Keratinocyte (primary cell): ENCODE data around the gene ABHD17B. TPM values are rescaled to one million over a fixed set of nuclear protein-coding genes. Genes with fewer than 3 reads are reported as not detected.

Experiments used
- DNase-seq: peaks from one replicate; pipeline ENCODE4 v3.0.0-alpha.2; 2011; ENCODE audit warnings: low read depth, missing footprints, low spot score
- FAIRE-seq: peaks from 2 replicates; lab custom pipeline; 2011; peaks lifted over from hg19 to GRCh38; lab: Jason Lieb, UNC
- H2AFZ ChIP-seq: 2 replicates; pipeline ENCODE4 v1.6.0; 2012; ENCODE audit warnings: low read length, control low read depth, inconsistent platforms; ENCODE audit not compliant: control insufficient read depth
- H3K27ac ChIP-seq: 2 replicates; pipeline ENCODE4 v1.5.1; 2011; ENCODE audit warnings: low read length; ENCODE audit not compliant: control insufficient read depth, insufficient read depth
- H3K27me3 ChIP-seq: 3 replicates; pipeline ENCODE4 v1.6.0; 2011; ENCODE audit warnings: low read length; ENCODE audit not compliant: control insufficient read depth, insufficient read depth; ENCODE audit errors: extremely low read depth
- H3K36me3 ChIP-seq, 2 experiments: 2 replicates in 1 of 2; 3 replicates in 1 of 2; pipeline ENCODE4 v1.5.1; 2011; ENCODE audit warnings: low read length in 2 of 2, mild to moderate bottlenecking in 1 of 2; ENCODE audit not compliant: control insufficient read depth in 2 of 2, insufficient read depth in 2 of 2; ENCODE audit errors: extremely low read depth in 1 of 2
- H3K4me1 ChIP-seq: 3 replicates; pipeline ENCODE4 v1.5.1; 2011; ENCODE audit warnings: low read length; ENCODE audit not compliant: control insufficient read depth, insufficient read depth; ENCODE audit errors: extremely low read depth
- H3K4me2 ChIP-seq: 3 replicates; pipeline ENCODE4 v1.6.0; 2011; ENCODE audit warnings: low read depth, low read length; ENCODE audit not compliant: control insufficient read depth, insufficient read depth; ENCODE audit errors: extremely low read depth
- H3K4me3 ChIP-seq, 3 experiments: fragments of 200-600 bp in 1 of 3; sonication (generic) in 1 of 3; 2 replicates in 2 of 3; 3 replicates in 1 of 3; pipeline ENCODE4 v1.5.1; 2011 to 2016; ENCODE audit warnings: low read length in 3 of 3, mild to moderate bottlenecking in 3 of 3, control low read depth in 2 of 3, inconsistent platforms in 1 of 3, low read depth in 1 of 3, mixed read lengths in 1 of 3, mixed run types in 1 of 3, moderate library complexity in 1 of 3; ENCODE audit not compliant: control insufficient read depth in 2 of 3, insufficient read depth in 2 of 3; ENCODE audit errors: extremely low read depth in 1 of 3
- H3K79me2 ChIP-seq: 2 replicates; pipeline ENCODE4 v1.6.0; 2012; ENCODE audit warnings: low read length; ENCODE audit not compliant: control insufficient read depth, insufficient read depth
- H3K9ac ChIP-seq: 3 replicates; pipeline ENCODE4 v1.6.0; 2011; ENCODE audit warnings: low read length; ENCODE audit not compliant: control insufficient read depth, insufficient read depth; ENCODE audit errors: extremely low read depth
- H3K9me1 ChIP-seq: 3 replicates; pipeline ENCODE4 v1.6.0; 2011; ENCODE audit warnings: low read length; ENCODE audit not compliant: control insufficient read depth, insufficient read depth; ENCODE audit errors: extremely low read depth
- H3K9me3 ChIP-seq: 2 replicates; pipeline ENCODE4 v1.5.1; 2012; ENCODE audit warnings: low read depth, low read length; ENCODE audit not compliant: control insufficient read depth
- H4K20me1 ChIP-seq: 3 replicates; pipeline ENCODE4 v1.6.0; 2011; ENCODE audit warnings: low read length; ENCODE audit not compliant: control insufficient read depth, insufficient read depth; ENCODE audit errors: extremely low read depth
- EZH2 ChIP-seq: IDR thresholded peaks from one replicate; pipeline ENCODE4 v1.6.1; 2012; ENCODE audit warnings: inconsistent platforms, mild to moderate bottlenecking, low read length, moderate library complexity
- dilution Hi-C: fragments of 300-500 bp; cut with MboI; formaldehyde crosslinking; loops from one replicate; pipeline ENCODE4 v1.7.0; 2020; ENCODE audit warnings: low sequenced_read_pairs; ENCODE audit not compliant: extremely low pct_ligation_motif_present
- polyA plus RNA-seq, 5 experiments: library from polyadenylated mRNA; depleted of rRNA in 3 of 5; stranded (reverse) in 3 of 5; stranded (forward) in 1 of 5; unstranded in 1 of 5; fragments of >200 nt; gene quantifications; 1 replicate in 1 of 5; 2 replicates in 3 of 5; 3 replicates in 1 of 5; pipeline versions ENCODE4 v1.2.1 to v1.2.3, GENCODE V29; 2011 to 2012; ENCODE audit warnings: missing spikeins in 2 of 5, low read depth in 1 of 5, low replicate concordance in 1 of 5
- TF ChIP-seq, protein P1 (sequence below), 3 experiments: IDR thresholded peaks in 1 of 3; conservative IDR thresholded peaks in 1 of 3; optimal IDR thresholded peaks in 1 of 3; 2 replicates in 2 of 3; 3 replicates in 1 of 3; pipeline versions ENCODE3 to v1.5.1; 2011; ENCODE audit warnings: low read length in 3 of 3, mild to moderate bottlenecking in 3 of 3, moderate library complexity in 2 of 3, control low read depth in 1 of 3, inconsistent platforms in 1 of 3; ENCODE audit not compliant: insufficient read depth in 2 of 3; ENCODE audit errors: extremely low read depth in 1 of 3

ABHD17B gene
- polyA plus RNA-seq, 1 donor (not counting 4 experiments of a cell fraction or from before 2014, with no cell fraction given) = 16.3 TPM

- Histone ChIP-seq H2AFZ (no peak overlapping the region), H3K4me1 (peaks cover 12% of the 10 kb centered on the region), H3K36me3 (peaks cover 0 to 1% of the 10 kb centered on the region in 2 experiments), H3K4me3 (no peak overlapping the region), H3K27ac (no peak overlapping the region), H3K9me1 (peaks cover 2% of the 10 kb centered on the region), H4K20me1 (no peaks in the 10 kb centered on the region), H3K4me2 (no peak overlapping the region), H3K79me2 (peaks cover 63% of the 10 kb centered on the region), H3K27me3 (no peaks in the 10 kb centered on the region), H3K9me3 (no peaks in the 10 kb centered on the region), H3K9ac (no peak overlapping the region)
- dilution Hi-C loops = no loop called here
- peak; percentile 17 for FAIRE-seq
- DNase-seq = no peak
- TF ChIP-seq, protein P1, sequence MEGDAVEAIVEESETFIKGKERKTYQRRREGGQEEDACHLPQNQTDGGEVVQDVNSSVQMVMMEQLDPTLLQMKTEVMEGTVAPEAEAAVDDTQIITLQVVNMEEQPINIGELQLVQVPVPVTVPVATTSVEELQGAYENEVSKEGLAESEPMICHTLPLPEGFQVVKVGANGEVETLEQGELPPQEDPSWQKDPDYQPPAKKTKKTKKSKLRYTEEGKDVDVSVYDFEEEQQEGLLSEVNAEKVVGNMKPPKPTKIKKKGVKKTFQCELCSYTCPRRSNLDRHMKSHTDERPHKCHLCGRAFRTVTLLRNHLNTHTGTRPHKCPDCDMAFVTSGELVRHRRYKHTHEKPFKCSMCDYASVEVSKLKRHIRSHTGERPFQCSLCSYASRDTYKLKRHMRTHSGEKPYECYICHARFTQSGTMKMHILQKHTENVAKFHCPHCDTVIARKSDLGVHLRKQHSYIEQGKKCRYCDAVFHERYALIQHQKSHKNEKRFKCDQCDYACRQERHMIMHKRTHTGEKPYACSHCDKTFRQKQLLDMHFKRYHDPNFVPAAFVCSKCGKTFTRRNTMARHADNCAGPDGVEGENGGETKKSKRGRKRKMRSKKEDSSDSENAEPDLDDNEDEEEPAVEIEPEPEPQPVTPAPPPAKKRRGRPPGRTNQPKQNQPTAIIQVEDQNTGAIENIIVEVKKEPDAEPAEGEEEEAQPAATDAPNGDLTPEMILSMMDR (optimal IDR thresholded peaks at IDR 0.05 in 1 of 3, IDR thresholded peaks at IDR 0.05 in 1 of 3, conservative IDR thresholded peaks at IDR 0.05 in 1 of 3; ENCODE audit: extremely low read depth in 1 of 3, insufficient read depth in 2 of 3, low read length in 3 of 3) = no peak
- TF ChIP-seq EZH2 = no peak
These were observed 9.6 kb upstream of the ABHD17B start for GRCh38 chr9:71920456-71921189.

DNA sequence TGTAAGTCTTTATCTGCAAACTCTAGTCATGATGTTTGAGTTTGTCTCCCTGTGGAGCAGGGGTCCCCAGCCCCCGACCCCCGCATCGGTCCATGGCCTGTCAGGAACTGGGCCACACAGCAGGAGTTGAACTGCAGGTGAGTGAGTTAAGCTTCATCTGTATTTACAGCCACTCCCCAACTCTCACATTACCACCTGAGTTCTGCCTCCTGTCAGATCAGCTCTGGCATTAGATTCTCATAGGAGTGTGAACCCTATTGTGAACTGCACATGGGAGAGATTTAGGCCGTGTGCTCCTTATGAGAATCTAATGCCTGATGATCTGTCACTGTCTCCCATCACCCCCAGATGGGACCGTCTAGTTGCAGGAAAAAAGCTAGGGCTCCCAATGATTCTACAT, 7.4 kb upstream of the ABHD17B start:
- FAIRE-seq = no peak
- TF ChIP-seq, protein P1 (optimal IDR thresholded peaks at IDR 0.05 in 1 of 3, IDR thresholded peaks at IDR 0.05 in 1 of 3, conservative IDR thresholded peaks at IDR 0.05 in 1 of 3; ENCODE audit: extremely low read depth in 1 of 3, insufficient read depth in 2 of 3, low read length in 3 of 3) = no peak
- no peak for TF ChIP-seq EZH2
- no peak overlapping the region for H3K4me3 ChIP-seq
- H3K4me2 ChIP-seq = no peak overlapping the region
- H3K27me3 ChIP-seq = no peaks in the 10 kb centered on the region
- H2AFZ ChIP-seq = no peak overlapping the region
- dilution Hi-C loops = no loop called here
- H3K4me1 ChIP-seq = peaks cover 12% of the 10 kb centered on the region
- H3K36me3 ChIP-seq = peaks cover 0 to 1% of the 10 kb centered on the region in 2 experiments
- no peak overlapping the region for H3K9ac ChIP-seq
- H3K27ac ChIP-seq = no peak overlapping the region
- no peaks in the 10 kb centered on the region for H4K20me1 ChIP-seq
- no peak for DNase-seq
- H3K9me3 ChIP-seq = no peaks in the 10 kb centered on the region
- peaks cover 2% of the 10 kb centered on the region for H3K9me1 ChIP-seq
- peaks cover 76% of the 10 kb centered on the region for H3K79me2 ChIP-seq
